IMR-90 (cell line): ENCODE data around the gene NT5C1A.

Experiments used
- CEBPB ChIP-seq: IDR thresholded peaks from 2 replicates; pipeline ENCODE4 v1.6.1; 2012; ENCODE audit warnings: low read depth, low read length, improper control_type of control experiment
- CHD1 ChIP-seq: IDR thresholded peaks from 2 replicates; pipeline ENCODE4 v1.6.1; 2012; ENCODE audit warnings: low read depth, low read length, improper control_type of control experiment
- CTCF ChIP-seq: conservative IDR thresholded peaks from 2 replicates; pipeline ENCODE4 v1.5.1; 2012; ENCODE audit warnings: mild to moderate bottlenecking, low read depth, low read length, improper control_type of control experiment
- MAZ ChIP-seq: IDR thresholded peaks from 2 replicates; pipeline ENCODE4 v1.6.1; 2012; ENCODE audit warnings: low read depth, mild to moderate bottlenecking, low read length, improper control_type of control experiment, moderate library complexity, borderline replicate concordance
- POLR2A ChIP-seq: IDR thresholded peaks from 2 replicates; pipeline ENCODE4 v1.6.1; 2012; ENCODE audit warnings: mild to moderate bottlenecking, low read depth, low read length
- RAD21 ChIP-seq: IDR thresholded peaks from 2 replicates; pipeline ENCODE4 v1.6.1; 2012; ENCODE audit warnings: low read length, improper control_type of control experiment
- RCOR1 ChIP-seq: IDR thresholded peaks from 2 replicates; pipeline ENCODE4 v1.6.1; 2012; ENCODE audit warnings: mild to moderate bottlenecking, low read length, improper control_type of control experiment; ENCODE audit not compliant: insufficient replicate concordance
- RFX5 ChIP-seq: IDR thresholded peaks from 2 replicates; pipeline ENCODE4 v1.8.0; 2012; ENCODE audit warnings: low read depth, mild to moderate bottlenecking, low read length, moderate library complexity
- USF2 ChIP-seq: fragments of 150-350 bp; IDR thresholded peaks from 2 replicates; pipeline ENCODE4 v1.6.1; 2017; ENCODE audit warnings: mild to moderate bottlenecking, antibody characterized with exemption, low read length, low read depth

GRCh38 chr1:39692152-39693074, 20.5 kb upstream of the NT5C1A start:
- TF ChIP-seq CTCF: no peak
- TF ChIP-seq POLR2A: no peak
- TF ChIP-seq CHD1: no peak
- no peak for TF ChIP-seq RAD21
- TF ChIP-seq RFX5: no peak
- no peak for TF ChIP-seq CEBPB
- no peak for TF ChIP-seq MAZ
- no peak for TF ChIP-seq USF2
- no peak for TF ChIP-seq RCOR1
